Endothelial cell (in vitro differentiated cells): ENCODE measurements around the gene XXYLT1. TPM values are rescaled to one million over a fixed set of nuclear protein-coding genes. Genes with fewer than 3 reads are reported as not detected.

Experiments
- DNase-seq: peaks from one replicate; pipeline ENCODE4 v3.0.0; 2021; ENCODE audit warnings: low spot score
- H3K27ac Mint-ChIP-seq: one replicate; pipeline ENCODE4 v1.8.0; 2021; ENCODE audit warnings: mixed read lengths, inconsistent platforms; ENCODE audit not compliant: unreplicated experiment
- H3K27me3 Mint-ChIP-seq: one replicate; pipeline ENCODE4 v1.8.0; 2021; ENCODE audit warnings: mild to moderate bottlenecking, moderate library complexity, mixed read lengths, inconsistent platforms; ENCODE audit not compliant: unreplicated experiment
- H3K36me3 Mint-ChIP-seq: one replicate; pipeline ENCODE4 v1.8.0; 2021; ENCODE audit warnings: mild to moderate bottlenecking, low read depth, mixed read lengths, inconsistent platforms; ENCODE audit not compliant: unreplicated experiment
- H3K4me1 Mint-ChIP-seq: one replicate; pipeline ENCODE4 v1.8.0; 2021; ENCODE audit warnings: mild to moderate bottlenecking, mixed read lengths, inconsistent platforms; ENCODE audit not compliant: unreplicated experiment
- H3K4me3 Mint-ChIP-seq: one replicate; pipeline ENCODE4 v1.8.0; 2021; ENCODE audit warnings: mild to moderate bottlenecking, mixed read lengths, inconsistent platforms; ENCODE audit not compliant: unreplicated experiment
- H3K9me3 Mint-ChIP-seq: one replicate; pipeline ENCODE4 v1.8.0; 2021; ENCODE audit warnings: mixed read lengths, inconsistent platforms; ENCODE audit not compliant: unreplicated experiment
- total RNA-seq: library from RNA; stranded (reverse); fragmentation: NEBNext Ultra II Directional; extraction: Animal tissue kit (Norgen Biotek cat#: 25700); gene quantifications from one replicate; pipeline ENCODE4 v1.2.1, GENCODE V29; 2021; ENCODE audit not compliant: unreplicated experiment
- TF ChIP-seq, protein P1 (sequence below): fragments of 200-600 bp; sonication (generic); IDR thresholded peaks from one replicate; pipeline ENCODE4 v1.5.0; 2021; ENCODE audit warnings: antibody characterized with exemption; ENCODE audit not compliant: unreplicated experiment

The XXYLT1 gene
- total RNA-seq, 1 donor from 2014 or later: 25.0 TPM

- H3K27me3 Mint-ChIP-seq: peaks cover 16% of the 10 kb centered on the region
- peaks cover 5% of the 10 kb centered on the region for H3K36me3 Mint-ChIP-seq
- no peaks in the 10 kb centered on the region for H3K9me3 Mint-ChIP-seq
- H3K27ac Mint-ChIP-seq: peak overlapping the region; percentile 93
- no peak overlapping the region for H3K4me3 Mint-ChIP-seq
- TF ChIP-seq, protein P1, sequence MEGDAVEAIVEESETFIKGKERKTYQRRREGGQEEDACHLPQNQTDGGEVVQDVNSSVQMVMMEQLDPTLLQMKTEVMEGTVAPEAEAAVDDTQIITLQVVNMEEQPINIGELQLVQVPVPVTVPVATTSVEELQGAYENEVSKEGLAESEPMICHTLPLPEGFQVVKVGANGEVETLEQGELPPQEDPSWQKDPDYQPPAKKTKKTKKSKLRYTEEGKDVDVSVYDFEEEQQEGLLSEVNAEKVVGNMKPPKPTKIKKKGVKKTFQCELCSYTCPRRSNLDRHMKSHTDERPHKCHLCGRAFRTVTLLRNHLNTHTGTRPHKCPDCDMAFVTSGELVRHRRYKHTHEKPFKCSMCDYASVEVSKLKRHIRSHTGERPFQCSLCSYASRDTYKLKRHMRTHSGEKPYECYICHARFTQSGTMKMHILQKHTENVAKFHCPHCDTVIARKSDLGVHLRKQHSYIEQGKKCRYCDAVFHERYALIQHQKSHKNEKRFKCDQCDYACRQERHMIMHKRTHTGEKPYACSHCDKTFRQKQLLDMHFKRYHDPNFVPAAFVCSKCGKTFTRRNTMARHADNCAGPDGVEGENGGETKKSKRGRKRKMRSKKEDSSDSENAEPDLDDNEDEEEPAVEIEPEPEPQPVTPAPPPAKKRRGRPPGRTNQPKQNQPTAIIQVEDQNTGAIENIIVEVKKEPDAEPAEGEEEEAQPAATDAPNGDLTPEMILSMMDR: no peak
- H3K4me1 Mint-ChIP-seq: peaks cover 47% of the 10 kb centered on the region
- DNase-seq: no peak
These were observed 155.2 kb downstream of the XXYLT1 start for GRCh38 chr3:195115600-195116406.

DNA sequence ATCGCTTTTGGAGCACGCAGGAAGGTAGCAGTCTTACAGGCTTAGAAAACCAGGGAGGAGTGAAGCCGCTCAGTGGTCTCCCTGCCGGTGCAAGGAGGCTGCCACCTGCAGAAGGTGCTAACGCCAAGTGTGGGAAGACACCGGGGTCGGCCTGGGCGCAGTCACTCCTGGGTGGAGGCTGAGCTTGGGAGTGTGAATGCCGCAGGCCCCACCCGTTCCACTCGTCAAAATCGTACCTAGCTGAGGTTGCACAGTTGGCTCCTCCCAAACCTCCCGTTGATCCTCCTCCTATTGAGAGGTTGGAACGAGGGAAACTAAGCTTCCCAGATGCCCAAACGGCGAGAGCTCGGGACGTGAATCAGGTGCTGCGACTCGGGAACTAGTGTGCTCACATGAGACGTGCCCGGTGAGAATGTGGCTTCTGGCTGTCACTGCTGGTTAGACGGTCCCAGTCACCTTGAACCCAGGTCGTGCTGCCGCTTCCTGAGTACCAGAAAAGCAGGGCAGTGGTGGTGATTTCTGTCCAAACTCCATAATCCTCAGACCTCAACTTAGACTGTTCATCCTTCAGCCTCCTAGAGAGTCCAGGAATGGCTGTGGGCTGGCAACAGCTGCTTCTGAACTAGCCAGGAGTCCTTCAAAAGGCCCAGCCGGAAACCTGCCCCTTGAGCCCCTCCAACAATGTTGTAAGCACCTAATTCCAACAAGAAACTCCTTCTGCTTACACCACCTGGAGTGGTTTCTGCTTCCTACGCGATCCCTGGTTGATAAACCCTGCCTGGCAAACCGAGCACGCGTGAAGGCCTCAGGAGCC is 156.0 kb downstream of the XXYLT1 start:
- Mint-ChIP-seq H3K27me3 (peaks cover 15% of the 10 kb centered on the region), H3K4me3 (no peak overlapping the region), H3K36me3 (peaks cover 5% of the 10 kb centered on the region), H3K9me3 (no peaks in the 10 kb centered on the region), H3K4me1 (peaks cover 44% of the 10 kb centered on the region), H3K27ac (no peak overlapping the region)
- TF ChIP-seq, protein P1: no peak
- DNase-seq: no peak

DNA sequence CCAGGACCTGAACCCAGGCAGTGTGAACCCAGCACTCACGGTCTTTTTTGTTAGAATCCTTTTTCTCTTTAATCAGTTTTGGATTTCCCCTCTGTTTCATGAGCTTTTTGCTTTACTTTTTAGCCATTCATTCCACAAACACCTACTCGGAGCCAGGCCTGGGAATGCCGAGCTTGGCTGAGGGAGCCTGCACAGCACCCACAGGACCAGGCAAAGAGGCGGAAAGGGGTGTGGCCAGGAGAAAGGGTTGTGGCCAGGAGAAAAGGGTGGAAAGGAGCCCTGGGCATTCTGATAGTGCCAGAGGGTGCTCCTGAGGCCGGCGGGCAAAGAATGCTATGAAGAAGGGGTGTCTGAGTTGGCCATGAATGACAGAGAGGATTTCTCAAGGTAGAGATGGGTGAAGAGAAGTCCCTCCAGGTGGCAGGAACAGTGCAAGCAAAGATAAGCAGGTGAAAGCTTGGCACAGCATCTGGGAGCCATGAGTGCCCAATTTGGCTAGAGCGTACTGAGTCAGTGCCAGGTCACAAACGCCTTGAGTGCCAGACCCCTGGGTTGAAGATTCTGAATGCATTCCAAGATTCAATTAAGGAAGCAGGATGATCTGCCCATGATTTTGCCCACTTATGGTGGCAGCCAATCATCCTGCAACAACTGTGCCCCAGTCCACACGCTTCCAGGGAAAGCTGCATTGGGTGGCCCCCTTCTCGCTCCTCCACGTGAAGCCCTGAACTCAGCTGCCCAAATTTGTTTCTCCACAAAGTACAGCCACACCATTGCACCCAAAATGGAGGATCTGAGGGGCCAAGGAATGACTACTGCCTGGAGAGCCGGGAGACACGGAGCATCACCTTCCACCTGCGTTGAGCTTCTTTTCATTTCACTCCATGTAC is 157.2 kb downstream of the XXYLT1 start:
- Mint-ChIP-seq H3K4me3 (peak overlapping the region; percentile 23), H3K4me1 (peaks cover 39% of the 10 kb centered on the region), H3K36me3 (peaks cover 5% of the 10 kb centered on the region), H3K27ac (no peak overlapping the region), H3K9me3 (no peaks in the 10 kb centered on the region), H3K27me3 (peaks cover 6% of the 10 kb centered on the region)
- TF ChIP-seq, protein P1: no peak
- no peak for DNase-seq

DNA sequence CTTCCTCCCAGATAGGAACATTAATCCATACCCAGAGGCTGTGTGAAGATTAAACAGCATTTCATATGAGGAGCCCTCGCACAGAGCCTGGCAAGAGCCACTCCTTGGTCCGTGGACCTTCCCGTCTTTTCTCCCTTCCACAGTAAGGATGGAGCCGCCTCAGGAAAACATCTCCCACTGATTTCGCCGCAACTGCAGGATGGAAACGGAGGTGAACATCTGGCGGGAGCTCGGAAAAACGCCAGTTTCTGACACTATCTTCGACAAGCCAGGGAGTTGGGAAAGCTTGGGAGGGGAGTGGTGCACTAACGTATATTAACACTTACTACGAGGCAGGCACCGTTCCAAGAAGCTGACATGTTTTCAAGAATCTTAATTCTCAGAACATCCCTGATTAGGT is 157.9 kb downstream of the XXYLT1 start:
- no peak for DNase-seq
- no peak overlapping the region for H3K4me3 Mint-ChIP-seq
- H3K27me3 Mint-ChIP-seq: peaks cover 6% of the 10 kb centered on the region
- no peak overlapping the region for H3K27ac Mint-ChIP-seq
- peaks cover 5% of the 10 kb centered on the region for H3K36me3 Mint-ChIP-seq
- TF ChIP-seq, protein P1: no peak
- peaks cover 36% of the 10 kb centered on the region for H3K4me1 Mint-ChIP-seq
- no peaks in the 10 kb centered on the region for H3K9me3 Mint-ChIP-seq
